ENCODE results near the gene MACROD2. TPM values are rescaled to one million over a fixed set of nuclear protein-coding genes. Genes with fewer than 3 reads are reported as not detected.

Gene MACROD2
- total and polyA plus RNA-seq, 9 donors: 3.7 to 25.5 (median 7.8) TPM

GRCh38 chr20:15756754-15757115, 1761.4 kb downstream of the MACROD2 start:
- no peaks in the 10 kb centered on the region for H3K9me3 ChIP-seq
- no peaks in the 10 kb centered on the region for H3K36me3 ChIP-seq
- WGBS, 3 donors: 40 to 50% (median 47%) methylated on average over 2 of the region's 2 CpGs
- DNase-seq: no peak
- TF ChIP-seq EP300 (IDR thresholded peaks at IDR 0.05): no peak
- TF ChIP-seq POLR2A (IDR thresholded peaks at IDR 0.05): no peak
- no peak for TF ChIP-seq CTCF (IDR thresholded peaks at IDR 0.05)
- H3K27ac ChIP-seq: no peak overlapping the region
- H3K4me1 ChIP-seq (ENCODE audit: insufficient read depth): peaks cover 2% of the 10 kb centered on the region
- no peak overlapping the region for H3K4me3 ChIP-seq
- intact Hi-C loops (cut with DNase I): no loop called here
- H3K27me3 ChIP-seq: no peaks in the 10 kb centered on the region

GRCh38 chr20:15759594-15759993, 1764.3 kb downstream of the MACROD2 start:
- 34 to 49% (median 46%) methylated on average over 6 of the region's 6 CpGs for WGBS, 3 donors
- no peak for DNase-seq
- Histone ChIP-seq H3K4me3 (no peak overlapping the region), H3K27me3 (no peaks in the 10 kb centered on the region), H3K27ac (no peak overlapping the region), H3K36me3 (no peaks in the 10 kb centered on the region), H3K9me3 (no peaks in the 10 kb centered on the region), H3K4me1 (ENCODE audit: insufficient read depth) (peaks cover 2% of the 10 kb centered on the region)
- TF ChIP-seq EP300 (IDR thresholded peaks at IDR 0.05) (no peak), CTCF (IDR thresholded peaks at IDR 0.05) (no peak), POLR2A (IDR thresholded peaks at IDR 0.05) (no peak)
- intact Hi-C loops (cut with DNase I): no loop called here

GRCh38 chr20:15760001-15760621, 1764.8 kb downstream of the MACROD2 start:
- 42 to 55% (median 48%) methylated on average over 11 of the region's 11 CpGs for WGBS, 3 donors
- Histone ChIP-seq H3K9me3 (no peaks in the 10 kb centered on the region), H3K4me1 (ENCODE audit: insufficient read depth) (peaks cover 2% of the 10 kb centered on the region), H3K27ac (no peak overlapping the region), H3K4me3 (no peak overlapping the region), H3K36me3 (no peaks in the 10 kb centered on the region), H3K27me3 (no peaks in the 10 kb centered on the region)
- TF ChIP-seq EP300 (IDR thresholded peaks at IDR 0.05) (no peak), POLR2A (IDR thresholded peaks at IDR 0.05) (no peak), CTCF (IDR thresholded peaks at IDR 0.05) (no peak)
- no peak for DNase-seq
- intact Hi-C loops (cut with DNase I): no loop called here

- no peak for TF ChIP-seq POLR2A (IDR thresholded peaks at IDR 0.05)
- no peak for TF ChIP-seq CTCF (IDR thresholded peaks at IDR 0.05)
- no peak for TF ChIP-seq EP300 (IDR thresholded peaks at IDR 0.05)
- Histone ChIP-seq H3K4me3 (no peak overlapping the region), H3K27me3 (no peaks in the 10 kb centered on the region), H3K9me3 (no peaks in the 10 kb centered on the region), H3K4me1 (ENCODE audit: insufficient read depth) (peaks cover 2% of the 10 kb centered on the region), H3K36me3 (no peaks in the 10 kb centered on the region), H3K27ac (no peak overlapping the region)
- intact Hi-C loops (cut with DNase I): no loop called here
- DNase-seq: no peak
Observed at GRCh38 chr20:15763366-15763765, 1768.0 kb downstream of the MACROD2 start.

All from ovary (tissue), 9 donors.